Measurements from ENCODE around the gene FTO. TPM values are rescaled to one million over a fixed set of nuclear protein-coding genes. Genes with fewer than 3 reads are reported as not detected.

The FTO gene
- total RNA-seq, 1 donor from 2014 or later, result 39.4 TPM

- DNase-seq (ENCODE audit: low read depth in 2 of 2), result no peak
These were observed 294.3 kb downstream of the FTO start for GRCh38 chr16:53998024-53998810.

GRCh38 chr16:53998966-53999522 lies 295.1 kb downstream of the FTO start:
- no peak for DNase-seq (ENCODE audit: low read depth in 2 of 2)

DNA sequence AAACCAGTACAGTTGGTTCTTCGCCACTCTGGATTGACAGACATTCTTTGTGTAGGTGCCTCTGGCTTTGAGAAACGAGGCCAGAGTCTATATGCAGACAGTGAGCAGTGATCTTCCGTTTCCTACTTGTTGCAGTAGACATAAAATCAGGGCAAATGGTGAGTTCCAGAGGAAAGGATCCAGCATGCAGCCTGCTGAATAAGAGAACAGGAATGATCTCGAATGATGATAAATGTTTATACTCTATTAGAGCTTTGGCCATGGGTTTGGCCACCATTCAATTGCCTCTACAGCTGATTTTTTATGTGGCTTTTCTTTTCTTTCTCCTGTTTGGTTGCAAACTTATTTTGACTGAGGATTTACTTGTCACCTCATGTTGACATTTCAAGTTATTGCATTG lies 295.9 kb downstream of the FTO start:
- no peak for DNase-seq (ENCODE audit: low read depth in 2 of 2)

DNA sequence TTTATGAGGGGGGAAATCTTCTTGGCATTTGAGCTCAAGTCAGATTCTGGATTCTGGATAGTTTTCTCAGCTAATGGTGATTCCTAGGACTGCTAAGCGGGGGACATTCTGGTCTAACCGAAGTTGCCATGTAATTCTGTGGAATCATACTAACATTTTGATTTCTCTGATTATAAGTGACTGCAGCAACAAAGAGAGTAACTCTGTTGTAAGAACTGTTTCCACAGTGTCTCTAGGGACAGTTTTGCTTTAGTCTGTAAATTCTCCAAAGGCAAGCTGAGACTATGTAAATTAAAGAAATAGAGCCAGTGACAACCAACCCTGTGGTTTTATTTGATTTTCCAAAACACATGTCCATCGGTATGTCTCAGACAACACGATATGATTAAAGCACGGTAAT lies 296.4 kb downstream of the FTO start:
- no peak for DNase-seq (ENCODE audit: low read depth in 2 of 2)

GRCh38 chr16:54006693-54007092 lies 302.7 kb downstream of the FTO start:
- no peak for DNase-seq (ENCODE audit: low read depth in 2 of 2)

DNA sequence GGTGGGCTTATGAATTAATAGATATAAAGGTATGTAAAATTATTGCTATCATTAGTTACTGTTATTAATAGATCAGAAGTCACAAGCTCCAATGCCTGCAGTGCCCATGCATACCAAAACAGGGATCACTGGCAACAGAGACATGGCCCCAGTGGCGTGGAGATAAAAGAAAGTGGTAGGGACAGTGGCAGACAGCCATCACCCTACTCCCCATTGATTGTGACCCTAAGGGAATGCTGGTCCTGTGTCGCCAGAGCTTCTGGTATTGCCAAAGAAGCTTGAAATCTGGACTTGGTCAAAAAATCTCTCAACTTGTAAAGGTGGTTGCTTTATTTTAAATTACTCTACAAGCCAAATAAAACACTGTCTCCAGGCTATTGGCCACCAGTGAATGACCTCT lies 303.5 kb downstream of the FTO start:
- no peak for DNase-seq (ENCODE audit: low read depth in 2 of 2)

GRCh38 chr16:54009464-54010176 lies 305.7 kb downstream of the FTO start:
- DNase-seq (ENCODE audit: low read depth in 2 of 2), result no peak

DNA sequence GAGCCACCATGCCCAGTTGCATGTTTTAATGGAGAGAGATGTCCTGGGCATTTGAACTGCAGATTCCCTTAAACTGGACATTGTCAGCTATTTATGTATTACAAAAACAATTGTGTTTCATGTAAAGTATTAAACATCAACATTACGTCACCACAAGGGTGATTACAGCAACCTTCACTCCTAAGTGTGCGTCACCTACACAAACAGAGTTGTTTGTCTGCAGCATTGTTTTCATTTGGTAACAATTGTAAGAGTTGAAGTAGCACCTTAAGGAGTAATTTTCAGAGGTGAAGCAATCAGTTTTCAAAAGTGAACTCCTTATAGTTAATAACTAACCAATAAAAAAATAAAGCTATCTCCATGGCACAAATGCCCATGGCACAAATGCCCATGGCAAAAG lies 311.2 kb downstream of the FTO start:
- no peak for DNase-seq (ENCODE audit: low read depth in 2 of 2)

DNA sequence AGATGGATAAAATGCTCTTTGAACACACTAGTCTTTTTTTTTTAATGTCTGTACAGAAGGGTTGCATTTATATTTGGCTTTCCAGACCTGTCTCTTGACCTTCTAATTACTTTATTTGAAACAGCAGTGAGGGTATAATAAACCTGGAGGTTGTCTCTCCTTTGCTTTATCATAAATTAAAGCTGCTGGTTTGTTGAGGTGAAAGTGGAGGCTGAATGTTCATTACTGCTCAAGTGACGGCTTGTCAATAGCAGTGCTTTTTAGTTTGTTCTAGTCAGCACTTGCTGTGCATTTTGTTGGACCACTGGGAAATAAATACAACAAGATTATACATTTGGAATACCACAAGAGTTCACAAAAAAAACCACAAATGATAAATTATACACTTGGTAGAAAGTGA lies 318.4 kb downstream of the FTO start:
- DNase-seq (ENCODE audit: low read depth in 2 of 2), result no peak

- no peak for DNase-seq (ENCODE audit: low read depth in 2 of 2)
These were observed 322.5 kb downstream of the FTO start for GRCh38 chr16:54026456-54026855.

GRCh38 chr16:54027062-54027461 lies 323.1 kb downstream of the FTO start:
- DNase-seq (ENCODE audit: low read depth in 2 of 2), result no peak

GRCh38 chr16:54027558-54027957 lies 323.6 kb downstream of the FTO start:
- DNase-seq (ENCODE audit: low read depth in 2 of 2), result no peak

GRCh38 chr16:54027995-54028394 lies 324.0 kb downstream of the FTO start:
- DNase-seq (ENCODE audit: low read depth in 2 of 2), result no peak

DNA sequence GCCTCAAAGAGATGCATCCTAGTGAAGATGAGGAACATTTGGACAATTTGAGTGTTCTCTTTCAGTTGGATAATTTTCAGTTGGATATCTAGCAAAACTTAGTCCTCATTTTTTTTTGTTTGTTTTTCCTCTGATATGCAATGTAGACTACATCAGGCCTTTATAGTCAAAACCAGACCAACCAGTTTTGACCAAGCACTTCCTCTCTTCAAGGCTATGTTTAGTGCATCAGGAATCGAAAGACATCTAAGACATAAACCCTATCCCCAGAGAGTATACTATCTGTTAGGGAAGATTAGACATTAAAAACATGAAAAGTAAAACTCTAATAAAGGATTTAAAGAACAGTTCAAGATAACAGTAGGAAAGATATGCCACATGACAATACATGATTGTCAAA lies 326.5 kb downstream of the FTO start:
- no peak for DNase-seq (ENCODE audit: low read depth in 2 of 2)

DNA sequence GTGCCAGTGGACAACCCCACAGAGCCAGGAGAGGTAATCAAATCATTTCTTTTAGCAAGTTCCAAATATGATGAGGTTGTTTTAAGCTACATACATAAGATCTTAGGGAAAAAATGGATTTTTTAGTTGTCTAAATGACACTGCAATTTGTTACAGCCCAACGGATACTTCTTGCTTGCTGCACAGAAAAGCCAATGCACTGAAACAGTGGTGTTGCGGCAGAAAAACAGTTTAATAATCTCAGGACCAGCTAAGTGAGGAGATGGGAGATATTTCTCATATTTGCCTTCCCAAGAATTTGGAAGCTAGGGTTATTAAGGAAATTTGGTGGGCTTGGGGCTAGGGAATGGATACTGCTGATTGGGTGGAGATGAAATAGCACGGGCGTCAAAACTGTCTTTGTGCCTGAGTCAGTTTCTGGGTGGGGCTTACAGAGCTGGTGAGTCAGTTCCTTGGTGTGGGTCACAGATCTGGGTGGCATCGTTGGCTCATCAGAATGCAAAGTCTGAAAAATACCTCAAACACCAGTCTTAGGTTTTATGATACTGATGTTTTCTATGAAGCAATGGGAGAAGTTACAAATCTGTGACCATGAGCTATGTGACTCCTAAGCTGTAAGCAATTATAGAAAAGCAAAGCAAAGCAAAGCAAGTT lies 327.3 kb downstream of the FTO start:
- no peak for DNase-seq (ENCODE audit: low read depth in 2 of 2)

- no peak for DNase-seq (ENCODE audit: low read depth in 2 of 2)
These were observed 329.8 kb downstream of the FTO start for GRCh38 chr16:54033747-54034146.

DNA sequence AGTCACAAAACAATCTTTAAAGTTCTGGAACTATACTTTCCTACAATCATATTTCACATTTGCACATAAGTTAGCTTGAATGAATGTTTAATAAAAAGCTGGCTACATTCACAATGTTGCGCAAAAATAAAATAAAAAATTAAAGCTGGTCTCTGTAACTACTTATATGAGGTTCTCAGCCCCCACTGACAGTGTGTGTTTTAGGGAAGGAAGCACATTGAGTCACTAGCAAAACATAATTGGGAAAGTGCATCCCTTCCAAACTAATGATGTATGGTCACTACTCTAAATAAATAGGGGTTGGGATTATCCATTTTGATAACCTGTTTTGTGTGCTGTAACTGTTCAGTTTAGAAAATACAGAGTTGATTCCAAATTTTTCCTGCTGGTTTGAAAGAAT lies 330.7 kb downstream of the FTO start:
- peak in 1 of 2 donors; percentile 7 for DNase-seq (ENCODE audit: low read depth in 2 of 2)

- no peak for DNase-seq (ENCODE audit: low read depth in 2 of 2)
These were observed 336.5 kb downstream of the FTO start for GRCh38 chr16:54040480-54040879.

GRCh38 chr16:54040975-54041374 lies 337.0 kb downstream of the FTO start:
- peak in 1 of 2 donors; percentile 35 for DNase-seq (ENCODE audit: low read depth in 2 of 2)

- DNase-seq (ENCODE audit: low read depth in 2 of 2), result no peak
These were observed 344.9 kb downstream of the FTO start for GRCh38 chr16:54048586-54049495.

Data from dermis microvascular lymphatic vessel endothelial cell (primary cell).